ENCODE results near the gene KLF13. TPM values are rescaled to one million over a fixed set of nuclear protein-coding genes. Genes with fewer than 3 reads are reported as not detected.

The KLF13 gene
- total RNA-seq, 1 donor = 13.8 TPM

GRCh38 chr15:31293655-31294054, 33.0 kb upstream of the KLF13 start:
- TF ChIP-seq, protein P1, sequence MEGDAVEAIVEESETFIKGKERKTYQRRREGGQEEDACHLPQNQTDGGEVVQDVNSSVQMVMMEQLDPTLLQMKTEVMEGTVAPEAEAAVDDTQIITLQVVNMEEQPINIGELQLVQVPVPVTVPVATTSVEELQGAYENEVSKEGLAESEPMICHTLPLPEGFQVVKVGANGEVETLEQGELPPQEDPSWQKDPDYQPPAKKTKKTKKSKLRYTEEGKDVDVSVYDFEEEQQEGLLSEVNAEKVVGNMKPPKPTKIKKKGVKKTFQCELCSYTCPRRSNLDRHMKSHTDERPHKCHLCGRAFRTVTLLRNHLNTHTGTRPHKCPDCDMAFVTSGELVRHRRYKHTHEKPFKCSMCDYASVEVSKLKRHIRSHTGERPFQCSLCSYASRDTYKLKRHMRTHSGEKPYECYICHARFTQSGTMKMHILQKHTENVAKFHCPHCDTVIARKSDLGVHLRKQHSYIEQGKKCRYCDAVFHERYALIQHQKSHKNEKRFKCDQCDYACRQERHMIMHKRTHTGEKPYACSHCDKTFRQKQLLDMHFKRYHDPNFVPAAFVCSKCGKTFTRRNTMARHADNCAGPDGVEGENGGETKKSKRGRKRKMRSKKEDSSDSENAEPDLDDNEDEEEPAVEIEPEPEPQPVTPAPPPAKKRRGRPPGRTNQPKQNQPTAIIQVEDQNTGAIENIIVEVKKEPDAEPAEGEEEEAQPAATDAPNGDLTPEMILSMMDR (IDR thresholded peaks at IDR 0.05; ENCODE audit: insufficient read depth, low read depth, low read length) = no peak
- H3K4me3 ChIP-seq (ENCODE audit: low read depth, low read length) = no peak overlapping the region

GRCh38 chr15:31294067-31294466, 32.6 kb upstream of the KLF13 start:
- TF ChIP-seq, protein P1 (IDR thresholded peaks at IDR 0.05; ENCODE audit: insufficient read depth, low read depth, low read length) = no peak
- no peak for DNase-seq (ENCODE audit: low read depth)
- no peak overlapping the region for H3K4me3 ChIP-seq (ENCODE audit: low read depth, low read length)

More at GRCh38 chr15:31293655-31294054, 33.0 kb upstream of the KLF13 start:
- no peak for DNase-seq (ENCODE audit: low read depth)

- TF ChIP-seq, protein P1 (IDR thresholded peaks at IDR 0.05; ENCODE audit: insufficient read depth, low read depth, low read length) = no peak
- H3K4me3 ChIP-seq (ENCODE audit: low read depth, low read length) = no peak overlapping the region
- no peak for DNase-seq (ENCODE audit: low read depth)
Observed at GRCh38 chr15:31295658-31296057, 31.0 kb upstream of the KLF13 start.

DNA sequence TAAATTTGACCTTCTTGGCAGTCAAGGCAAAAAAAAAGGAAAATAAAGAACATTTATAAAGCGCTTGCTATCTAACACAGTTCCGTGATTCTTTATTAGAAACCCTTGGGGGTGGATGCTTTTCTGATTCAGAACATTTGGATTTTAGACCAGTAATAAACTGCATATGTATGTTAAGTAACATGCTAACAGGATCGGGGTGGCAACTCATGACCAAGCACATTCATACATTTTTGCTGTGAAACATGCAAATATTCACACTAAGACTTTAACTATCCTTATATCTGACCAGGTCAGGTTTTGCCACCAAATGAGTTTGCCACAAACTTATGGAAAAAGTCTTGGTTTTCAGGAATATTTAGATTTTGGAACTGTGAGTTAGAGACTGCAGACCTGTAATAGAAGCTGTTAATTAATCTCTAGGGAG, 30.4 kb upstream of the KLF13 start:
- TF ChIP-seq, protein P1 (IDR thresholded peaks at IDR 0.05; ENCODE audit: insufficient read depth, low read depth, low read length) = no peak
- no peak overlapping the region for H3K4me3 ChIP-seq (ENCODE audit: low read depth, low read length)
- no peak for DNase-seq (ENCODE audit: low read depth)

DNA sequence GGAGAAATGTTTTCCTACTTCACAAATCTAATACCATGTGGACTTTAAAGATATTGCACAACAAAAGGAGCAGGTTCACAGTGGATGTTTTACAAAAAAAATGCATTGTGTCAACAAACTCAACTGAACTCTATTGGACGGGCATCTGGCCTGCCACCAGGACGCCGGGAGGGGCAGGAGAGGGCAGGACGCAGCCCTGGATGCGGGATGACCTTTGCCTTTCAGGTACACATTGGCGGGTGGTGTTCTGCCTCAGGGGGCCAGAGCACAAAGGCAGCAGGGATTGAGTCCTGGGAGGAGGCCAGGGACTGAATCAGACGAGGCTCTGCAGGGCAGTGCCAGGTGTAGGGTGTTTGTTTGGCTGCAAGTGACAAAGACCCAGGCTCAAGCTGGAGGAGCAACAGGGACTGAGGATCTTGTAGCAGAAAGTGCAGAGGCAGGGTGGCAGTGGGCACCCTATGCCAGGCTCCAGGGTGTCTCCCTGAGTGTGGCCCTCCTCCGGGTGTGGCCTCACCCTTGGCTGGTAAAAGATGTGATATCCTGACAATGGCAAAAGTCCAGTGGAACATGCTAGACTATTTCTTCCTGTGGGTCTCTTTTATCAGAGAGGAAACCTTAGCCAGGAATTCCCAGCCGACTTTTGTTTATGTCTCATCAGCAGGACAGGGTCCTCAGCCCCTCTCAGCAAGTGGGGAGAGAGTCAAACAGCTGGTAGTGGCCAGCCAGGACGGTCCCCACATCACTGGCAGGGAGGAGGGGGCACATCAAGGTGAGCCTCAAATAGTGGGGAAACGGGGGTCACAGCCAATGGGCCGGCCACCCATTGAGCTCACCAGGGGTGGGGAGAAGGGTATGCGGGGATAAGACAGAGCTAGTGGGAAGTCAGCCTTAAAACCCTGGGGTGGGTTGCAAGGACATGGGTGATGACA, 29.7 kb upstream of the KLF13 start:
- DNase-seq (ENCODE audit: low read depth) = no peak
- no peak overlapping the region for H3K4me3 ChIP-seq (ENCODE audit: low read depth, low read length)
- TF ChIP-seq, protein P1 (IDR thresholded peaks at IDR 0.05; ENCODE audit: insufficient read depth, low read depth, low read length) = no peak

DNA sequence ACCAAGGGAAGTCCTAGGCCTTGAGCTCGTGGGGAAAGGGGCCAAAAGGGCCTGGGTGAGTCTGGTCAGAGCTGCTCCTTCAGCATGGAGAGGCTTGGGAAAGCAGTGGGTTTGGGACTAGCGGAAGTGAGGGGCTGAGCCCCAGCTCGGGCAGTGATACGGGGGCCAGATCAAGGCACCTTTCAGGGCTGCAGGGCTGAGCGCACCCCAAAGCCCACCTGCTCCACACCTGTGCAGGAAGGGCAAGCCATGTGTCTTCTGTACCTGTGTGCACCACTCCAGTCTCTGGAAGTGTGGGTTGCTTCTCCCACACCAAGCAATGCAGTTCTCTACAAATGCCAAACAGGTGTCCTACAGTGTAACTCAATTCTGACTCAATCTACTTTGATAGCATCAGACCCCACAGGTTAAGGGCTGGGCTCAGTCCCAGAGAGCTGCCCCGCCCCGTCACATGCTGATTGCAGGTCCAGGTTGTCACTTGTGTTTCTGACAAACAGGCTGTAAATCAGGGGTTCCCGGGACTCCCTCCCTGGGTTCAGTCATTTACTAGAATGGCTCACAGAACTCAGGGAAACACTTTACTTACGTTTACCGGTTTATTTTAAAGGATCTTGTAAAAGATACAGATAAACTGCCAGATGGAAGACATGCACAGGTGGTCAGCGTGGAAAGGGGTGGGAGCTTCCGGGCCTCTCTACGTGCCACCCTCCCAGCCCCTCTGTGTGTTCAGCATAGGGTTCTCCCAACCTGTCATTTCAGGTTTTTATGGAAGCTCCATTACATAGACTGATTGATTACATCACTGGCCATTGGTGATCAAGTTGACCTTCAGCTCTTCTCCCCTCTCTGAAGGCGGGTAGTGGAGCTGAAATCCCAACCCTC, 28.8 kb upstream of the KLF13 start:
- no peak for DNase-seq (ENCODE audit: low read depth)
- no peak overlapping the region for H3K4me3 ChIP-seq (ENCODE audit: low read depth, low read length)
- TF ChIP-seq, protein P1 (IDR thresholded peaks at IDR 0.05; ENCODE audit: insufficient read depth, low read depth, low read length) = no peak
